GM19025 (cell line): ENCODE measurements around the gene SLC33A1.
A peak's percentile ranks its signal among the peaks of the same experiment; 100 is the strongest.
"Not testable (repeated sequence)": the region's sequence is repeated elsewhere in the genome, so short reads cannot be mapped to it uniquely, and the experiment has no call there.

Source experiments
- ATAC-seq: cut with Tn5 transposase; IDR thresholded peaks from one replicate; pipeline ENCODE4 v1.9.1; 2021; ENCODE audit warnings: mild to moderate bottlenecking, low read depth, moderate library complexity; ENCODE audit not compliant: unreplicated experiment

Gene SLC33A1

DNA sequence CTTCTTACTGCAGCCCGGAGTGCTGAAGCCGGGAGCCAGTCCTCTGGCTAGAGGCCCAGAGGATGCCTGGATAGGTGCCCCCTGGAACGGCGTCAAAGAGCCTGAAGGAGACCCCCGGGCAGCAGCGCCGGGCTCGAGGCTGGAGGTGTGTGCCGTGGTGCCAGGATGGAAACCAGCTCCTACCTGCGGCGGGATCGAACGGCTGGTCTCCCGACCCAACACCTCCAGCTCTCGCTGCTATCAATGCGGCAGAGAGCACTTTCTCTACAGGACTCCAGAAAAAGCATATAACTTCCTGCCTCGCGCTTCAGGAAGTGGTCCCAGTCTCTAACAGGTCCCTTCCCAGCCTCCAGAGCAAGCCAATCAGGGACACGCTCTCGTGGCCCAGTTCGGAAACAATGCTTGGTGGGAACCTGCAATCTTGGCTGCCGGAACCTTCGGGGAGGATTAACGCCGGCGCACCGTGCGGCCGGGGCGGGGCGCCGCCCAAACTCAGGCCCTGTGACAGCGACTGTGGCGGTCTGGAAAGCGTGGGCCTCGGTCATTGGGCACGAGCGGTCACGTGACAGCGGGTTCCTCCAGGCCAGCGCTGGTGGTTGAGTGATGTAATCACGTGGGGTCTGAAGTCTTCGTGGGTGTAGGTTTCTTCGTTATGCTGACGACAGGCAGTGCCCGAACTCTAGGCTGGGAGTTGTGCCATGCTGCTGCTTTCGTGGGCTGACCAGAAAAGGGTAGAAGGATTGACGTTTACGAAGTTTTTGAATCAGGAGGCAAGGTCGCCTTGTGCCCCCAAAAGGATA lies at the start of gene SLC33A1:
Gene SLC33A1, minus strand, starts transcription at position 287 of the 800 bp plus-strand sequence. CDS start 430 bp downstream, outside the sequence.
- ATAC-seq = peak; percentile 92

GRCh38 chr3:155895379-155895900 lies 41.2 kb upstream of the SLC33A1 start:
- no peak for ATAC-seq

DNA sequence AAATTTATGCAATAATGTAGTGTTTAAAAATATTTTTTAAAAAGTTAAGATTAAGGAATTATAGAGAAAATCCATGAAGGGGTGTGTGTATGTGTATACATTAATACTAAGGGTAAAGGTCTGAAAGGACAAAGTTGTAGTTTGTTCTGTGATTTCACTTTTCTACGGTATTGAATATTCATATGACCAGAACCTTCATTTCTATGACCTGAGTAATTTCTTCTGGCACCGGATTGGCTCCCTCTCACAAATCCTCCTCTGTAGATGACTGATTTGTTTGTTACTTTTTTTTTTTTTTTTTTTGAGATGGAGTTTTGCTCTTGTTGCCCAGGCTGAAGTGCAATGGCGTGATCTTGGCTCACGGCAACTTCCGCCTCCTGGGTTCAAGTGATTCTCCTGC lies 37.1 kb upstream of the SLC33A1 start:
- ATAC-seq = no peak

DNA sequence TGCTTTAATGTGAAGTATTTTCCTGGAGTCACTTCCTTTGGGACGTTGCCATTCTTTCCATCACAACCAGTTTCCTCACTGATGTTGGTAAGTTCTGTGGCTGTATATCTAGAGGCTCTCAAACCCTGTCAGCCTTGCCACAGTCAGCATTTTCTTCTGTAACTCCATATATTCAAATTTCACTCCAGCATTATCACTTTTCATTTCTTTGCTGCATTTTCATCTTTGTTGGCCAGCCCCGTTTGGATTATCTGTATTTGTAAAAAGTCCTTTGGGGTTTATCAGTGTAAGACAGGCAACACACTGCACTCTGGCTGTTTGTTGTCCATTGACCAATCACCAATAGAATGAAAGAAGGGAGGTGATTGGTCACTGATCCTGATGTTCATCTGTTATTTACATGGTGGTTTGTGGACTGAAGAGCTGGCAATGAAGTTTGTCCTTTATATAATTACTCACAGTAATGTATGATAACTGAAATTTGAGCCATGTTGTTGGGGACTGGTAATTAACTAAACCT lies 36.5 kb upstream of the SLC33A1 start:
- ATAC-seq = peak; percentile 68

DNA sequence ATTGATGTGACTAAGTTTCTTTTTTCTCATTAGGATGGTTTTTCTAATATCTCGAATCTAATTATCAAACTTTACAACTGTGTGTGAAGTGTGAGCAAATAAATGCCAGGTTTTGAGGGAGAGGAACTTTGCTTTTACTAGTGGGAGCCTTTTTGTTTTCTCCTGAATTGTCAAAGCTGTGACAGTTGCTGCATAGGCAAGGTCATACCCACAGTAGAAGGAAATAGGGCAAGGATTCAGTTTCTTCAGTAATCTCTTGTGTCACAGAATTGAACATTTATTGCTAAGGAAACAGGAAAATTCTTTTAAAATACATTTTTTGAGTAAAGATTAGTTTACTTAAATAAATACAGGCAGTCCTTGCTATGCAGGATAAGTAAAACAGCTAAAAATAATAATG lies 35.7 kb upstream of the SLC33A1 start:
- ATAC-seq = no peak

DNA sequence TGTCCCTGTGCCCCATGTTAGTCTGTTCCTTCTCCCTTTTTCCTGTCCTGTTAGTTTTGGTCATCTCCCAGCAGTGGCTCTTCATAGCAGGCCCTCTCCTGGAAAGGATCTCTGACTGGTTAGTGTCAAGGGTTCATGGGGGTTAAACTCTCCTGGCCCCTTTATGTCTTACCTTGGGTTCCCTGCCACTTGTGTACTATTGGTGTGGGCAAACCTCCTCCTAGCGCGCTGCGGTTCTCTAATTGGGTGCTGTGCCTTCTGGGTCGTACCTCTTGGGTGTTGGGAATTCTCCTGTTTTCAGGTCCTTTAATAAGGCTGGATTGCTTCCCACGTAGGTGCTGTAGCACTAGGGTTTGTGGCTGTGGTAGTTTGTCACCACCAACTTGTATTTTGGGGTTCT lies 35.0 kb upstream of the SLC33A1 start:
- ATAC-seq = no peak

GRCh38 chr3:155886915-155887314 lies 32.7 kb upstream of the SLC33A1 start:
- no peak for ATAC-seq

- ATAC-seq = not testable (repeated sequence)
These were observed 32.1 kb upstream of the SLC33A1 start for GRCh38 chr3:155886348-155886747.

GRCh38 chr3:155885292-155885691 lies 31.1 kb upstream of the SLC33A1 start:
- no peak for ATAC-seq

GRCh38 chr3:155884292-155884691 lies 30.1 kb upstream of the SLC33A1 start:
- no peak for ATAC-seq

DNA sequence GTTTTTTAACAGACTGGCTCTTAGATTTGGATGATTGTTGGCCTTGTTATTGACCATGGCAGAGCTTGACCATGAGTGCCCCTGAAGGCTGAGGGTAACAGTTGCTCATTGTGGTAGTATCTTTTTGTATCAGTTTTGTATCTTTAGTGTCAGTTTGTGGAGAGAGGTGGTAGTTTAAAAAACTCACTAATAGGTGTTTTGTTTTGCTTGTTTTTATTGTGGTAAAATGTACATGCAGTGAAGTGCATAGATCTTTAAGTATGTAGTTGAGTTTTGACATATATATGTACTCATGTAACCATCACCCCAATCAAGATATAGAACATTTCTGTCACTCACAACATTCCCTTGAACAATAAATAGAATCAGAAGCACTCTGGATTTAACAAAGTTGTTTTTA lies 26.1 kb upstream of the SLC33A1 start:
- ATAC-seq = no peak

- no peak for ATAC-seq
These were observed 22.3 kb upstream of the SLC33A1 start for GRCh38 chr3:155876503-155876902.

DNA sequence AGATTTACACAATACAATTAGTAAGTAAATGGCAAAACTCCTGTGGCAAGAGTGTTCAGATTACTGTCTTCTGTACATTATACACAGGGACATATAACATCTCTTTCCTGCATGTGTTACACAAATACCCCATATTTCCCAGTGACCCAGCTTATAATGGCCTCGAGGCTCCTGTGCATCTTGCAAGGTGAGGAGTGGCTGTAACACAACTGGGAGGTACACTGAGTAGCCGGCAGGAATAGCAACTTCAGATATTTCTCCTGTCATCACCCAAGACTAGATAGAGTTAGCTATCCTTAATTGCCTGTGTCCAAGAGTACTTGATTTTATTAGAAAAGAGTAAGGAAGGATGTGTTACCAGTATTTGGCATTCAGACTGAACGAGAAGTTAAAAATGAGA lies 21.8 kb upstream of the SLC33A1 start:
- ATAC-seq = no peak

GRCh38 chr3:155872904-155873646 lies 18.8 kb upstream of the SLC33A1 start:
- no peak for ATAC-seq

DNA sequence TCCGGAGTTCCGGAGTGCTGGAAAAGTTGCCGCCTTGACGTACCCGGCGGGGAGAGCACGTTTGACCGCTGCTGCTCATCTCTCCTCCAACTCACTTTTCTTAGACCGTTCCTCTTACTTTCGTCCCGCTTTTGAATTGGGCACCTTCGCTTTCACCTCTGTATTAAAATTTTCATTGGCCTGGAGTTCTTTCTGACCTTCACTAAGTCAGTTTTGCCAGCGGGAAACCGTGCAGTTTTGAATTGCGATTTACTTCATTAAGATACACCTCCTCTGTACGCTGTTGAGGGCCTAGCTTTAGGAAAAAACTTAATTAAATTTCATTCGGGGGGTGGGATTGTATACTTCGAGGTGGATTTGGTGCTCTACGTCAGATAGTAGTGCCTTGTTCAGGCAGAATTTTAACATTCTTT lies 17.5 kb upstream of the SLC33A1 start:
- peak; percentile 1 for ATAC-seq

GRCh38 chr3:155870945-155871745 lies 16.9 kb upstream of the SLC33A1 start:
- peak; percentile 19 for ATAC-seq

DNA sequence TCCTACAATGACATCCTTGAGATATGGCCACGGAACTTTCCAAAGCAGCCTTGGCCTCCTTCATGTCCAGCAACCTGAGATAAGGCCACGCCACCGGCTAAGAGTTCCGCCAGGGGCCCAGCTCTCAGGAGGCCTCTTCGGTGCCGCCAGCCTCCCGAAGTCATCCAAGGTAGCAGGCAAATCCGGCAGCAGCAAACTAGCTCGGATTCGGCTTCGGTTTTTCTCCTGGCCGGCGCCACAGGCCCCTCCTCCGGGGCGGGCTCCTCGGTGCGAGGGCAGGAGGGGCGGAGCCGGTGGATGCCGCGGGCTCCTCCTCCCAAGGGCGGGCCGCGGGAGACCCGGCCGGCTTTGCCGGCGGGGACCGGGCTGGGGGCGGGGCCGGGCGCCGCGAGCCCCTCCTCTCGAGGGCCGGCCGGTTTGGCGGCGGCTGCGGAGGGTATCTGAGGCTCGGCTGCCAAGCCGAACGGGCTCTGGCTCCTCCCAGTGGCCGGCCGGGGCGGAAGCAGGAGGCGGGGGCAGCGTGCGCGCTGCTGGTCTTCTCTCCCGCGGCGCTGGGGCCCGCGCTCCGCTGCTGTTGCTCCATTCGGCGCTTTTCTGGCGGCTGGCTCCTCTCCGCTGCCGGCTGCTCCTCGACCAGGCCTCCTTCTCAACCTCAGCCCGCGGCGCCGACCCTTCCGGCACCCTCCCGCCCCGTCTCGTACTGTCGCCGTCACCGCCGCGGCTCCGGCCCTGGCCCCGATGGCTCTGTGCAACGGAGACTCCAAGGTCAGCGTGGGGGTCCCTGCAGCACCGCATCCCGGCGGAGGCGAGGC lies 16.1 kb upstream of the SLC33A1 start, which contains the start of gene GMPS:
Gene GMPS, plus strand, starts transcription at position 518 of the 812 bp plus-strand sequence. Its CDS starts 221 bp downstream, at position 739.
- ATAC-seq = peak; percentile 90

DNA sequence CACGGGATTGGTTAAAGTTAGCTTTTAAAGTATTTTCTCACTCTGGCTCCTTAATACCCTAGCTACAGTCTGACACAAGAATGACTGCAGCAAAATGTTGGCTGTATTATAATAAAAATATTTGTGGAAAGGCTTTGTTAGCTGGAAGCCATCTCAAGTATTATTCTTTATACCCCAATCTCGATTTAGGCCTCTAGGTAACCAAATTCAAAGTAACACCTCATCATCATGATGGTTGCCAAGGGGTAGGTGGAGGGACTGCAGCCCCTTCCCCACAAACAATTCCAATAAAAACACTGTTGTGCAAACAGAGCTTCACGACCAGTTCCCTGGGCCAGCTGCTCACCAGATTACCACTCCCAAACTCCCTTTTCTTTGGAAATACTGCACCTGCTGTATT lies 15.5 kb upstream of the SLC33A1 start:
- no peak for ATAC-seq

GRCh38 chr3:155863072-155863784 lies 9.0 kb upstream of the SLC33A1 start:
- no peak for ATAC-seq
